GM15510 (cell line): ENCODE data around the gene WDFY4.

Experiments
- POLR2A ChIP-seq: IDR thresholded peaks from 3 replicates; pipeline ENCODE4 v1.6.1; 2011; ENCODE audit warnings: borderline replicate concordance; ENCODE audit not compliant: insufficient read length; ENCODE audit errors: extremely low read depth

Gene WDFY4

GRCh38 chr10:48934672-48935501 is 250.2 kb downstream of the WDFY4 start:
- no peak for TF ChIP-seq POLR2A

DNA sequence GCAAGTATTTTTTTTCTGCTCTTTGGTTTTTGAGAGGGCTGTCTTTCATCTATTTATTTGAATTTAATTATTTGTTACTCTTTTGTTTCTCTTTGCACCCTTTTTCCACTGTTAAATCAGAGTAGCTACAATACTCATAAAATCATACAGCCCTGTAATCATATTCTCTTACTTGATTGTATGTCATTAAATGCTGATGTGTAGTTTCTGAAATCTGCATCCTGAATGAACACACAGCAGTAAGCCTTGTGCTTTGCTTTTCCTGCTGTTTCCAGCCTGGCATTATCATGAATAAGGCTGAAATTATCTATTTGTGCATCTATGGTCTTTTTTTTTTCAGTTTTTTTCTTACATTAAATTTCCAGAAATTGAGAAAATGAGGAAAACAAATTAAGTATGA is 250.9 kb downstream of the WDFY4 start:
- no peak for TF ChIP-seq POLR2A

- no peak for TF ChIP-seq POLR2A
Measured at GRCh38 chr10:48937796-48938195, 253.1 kb downstream of the WDFY4 start.

GRCh38 chr10:48938281-48938680 is 253.6 kb downstream of the WDFY4 start:
- TF ChIP-seq POLR2A: no peak

GRCh38 chr10:48938990-48939536 is 254.4 kb downstream of the WDFY4 start:
- no peak for TF ChIP-seq POLR2A

GRCh38 chr10:48939790-48940325 is 255.2 kb downstream of the WDFY4 start, which contains the start of gene LRRC18:
Gene LRRC18 (minus strand): TSS chr10:48939840. CDS start chr10:48914155, 25,685 bp downstream.
- TF ChIP-seq POLR2A: no peak

- no peak for TF ChIP-seq POLR2A
Measured at GRCh38 chr10:48940372-48940771, 255.7 kb downstream of the WDFY4 start.

- no peak for TF ChIP-seq POLR2A
Measured at GRCh38 chr10:48940958-48941357, 256.3 kb downstream of the WDFY4 start.

GRCh38 chr10:48941427-48942075 is 256.9 kb downstream of the WDFY4 start:
- no peak for TF ChIP-seq POLR2A

GRCh38 chr10:48943096-48943495 is 258.4 kb downstream of the WDFY4 start:
- no peak for TF ChIP-seq POLR2A

GRCh38 chr10:48944171-48944570 is 259.5 kb downstream of the WDFY4 start:
- TF ChIP-seq POLR2A: no peak

DNA sequence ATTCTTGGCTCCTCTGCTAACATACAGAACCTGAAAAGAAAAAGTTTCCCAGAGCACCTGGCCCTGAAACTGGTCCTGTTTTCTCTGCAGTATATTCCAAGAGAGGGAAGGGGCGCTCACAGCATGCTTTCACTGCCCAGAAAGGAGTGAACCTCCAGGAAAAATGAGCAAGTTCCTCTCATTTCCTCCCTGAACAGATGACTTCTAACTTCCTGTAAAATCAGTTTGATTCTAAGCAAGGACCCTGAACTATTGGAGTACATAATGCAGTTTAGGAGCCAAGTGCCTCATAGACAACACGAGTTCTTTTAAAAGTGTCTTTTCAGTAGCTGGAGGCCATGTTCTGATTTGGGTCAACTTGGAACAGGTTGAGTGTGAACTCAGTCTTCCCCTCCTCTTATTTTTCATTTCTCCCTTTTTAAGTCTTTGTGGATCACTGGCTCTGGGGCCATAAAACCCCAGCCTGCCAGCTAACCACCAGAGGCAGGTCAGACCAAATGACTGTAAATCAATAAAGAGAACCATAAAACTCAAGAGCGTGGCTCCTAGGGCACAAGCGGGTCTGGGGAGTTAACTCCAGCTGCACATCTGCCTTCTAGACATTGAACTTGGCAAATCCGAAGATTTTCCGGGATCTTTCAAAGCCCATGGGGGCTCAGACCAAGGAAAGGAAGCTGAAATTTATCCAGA is 260.9 kb downstream of the WDFY4 start:
- TF ChIP-seq POLR2A: no peak

- TF ChIP-seq POLR2A: no peak
Measured at GRCh38 chr10:48946332-48946731, 261.7 kb downstream of the WDFY4 start.

- TF ChIP-seq POLR2A: no peak
Measured at GRCh38 chr10:48946891-48947500, 262.3 kb downstream of the WDFY4 start.
